Fibroblast of the aortic adventitia (primary cell): ENCODE measurements around the gene TFDP3. TPM values are rescaled to one million over a fixed set of nuclear protein-coding genes. Genes with fewer than 3 reads are reported as not detected.
A peak's percentile ranks its signal among the peaks of the same experiment; 100 is the strongest.

Experiments used
- DNase-seq: peaks from one replicate; pipeline ENCODE4 v3.0.0-alpha.2; 2010; ENCODE audit warnings: low read depth
- H3K4me3 ChIP-seq: 2 replicates; pipeline ENCODE4 v1.5.1; 2011; ENCODE audit warnings: low read depth, mild to moderate bottlenecking, control low read depth, low read length, moderate library complexity
- total RNA-seq: library from RNA; depleted of rRNA; stranded (reverse); fragments of >200 nt; gene quantifications from 2 replicates; pipeline ENCODE4 v1.2.3, GENCODE V29; 2012; ENCODE audit warnings: low replicate concordance
- TF ChIP-seq, protein P1 (sequence below): IDR thresholded peaks from 2 replicates; pipeline ENCODE4 v1.5.1; 2011; ENCODE audit warnings: mild to moderate bottlenecking, low read length, control low read depth, inconsistent platforms; ENCODE audit not compliant: insufficient read depth

The TFDP3 gene, protein sequence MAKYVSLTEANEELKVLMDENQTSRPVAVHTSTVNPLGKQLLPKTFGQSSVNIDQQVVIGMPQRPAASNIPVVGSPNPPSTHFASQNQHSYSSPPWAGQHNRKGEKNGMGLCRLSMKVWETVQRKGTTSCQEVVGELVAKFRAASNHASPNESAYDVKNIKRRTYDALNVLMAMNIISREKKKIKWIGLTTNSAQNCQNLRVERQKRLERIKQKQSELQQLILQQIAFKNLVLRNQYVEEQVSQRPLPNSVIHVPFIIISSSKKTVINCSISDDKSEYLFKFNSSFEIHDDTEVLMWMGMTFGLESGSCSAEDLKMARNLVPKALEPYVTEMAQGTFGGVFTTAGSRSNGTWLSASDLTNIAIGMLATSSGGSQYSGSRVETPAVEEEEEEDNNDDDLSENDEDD
- total RNA-seq, result not detected in 2 replicates

DNA sequence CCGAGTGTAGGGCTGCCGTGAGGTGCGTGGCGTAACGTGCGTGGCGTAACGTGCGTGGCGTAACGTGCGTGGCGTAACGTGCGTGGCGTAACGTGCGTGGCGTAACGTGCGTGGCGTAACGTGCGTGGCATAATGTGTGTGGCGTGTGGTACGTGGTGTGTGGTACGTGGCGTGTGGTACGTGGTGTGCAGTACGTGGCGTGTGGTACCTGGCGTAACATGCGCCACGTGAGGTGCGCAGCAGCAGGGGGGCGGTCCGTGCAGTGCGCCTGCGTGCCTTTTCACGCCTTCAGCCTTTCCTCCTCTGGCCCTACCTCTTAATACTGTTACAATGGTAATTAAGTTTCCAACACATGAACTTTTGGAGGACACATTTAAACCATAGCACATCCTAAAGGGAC, at the start of gene TFDP3:
Gene TFDP3, minus strand, starts transcription at position 26 of the 400 bp plus-strand sequence. CDS start 95 bp downstream, outside the sequence.
- no peak within 1 kb of the TSS for H3K4me3 ChIP-seq
- TF ChIP-seq, protein P1, sequence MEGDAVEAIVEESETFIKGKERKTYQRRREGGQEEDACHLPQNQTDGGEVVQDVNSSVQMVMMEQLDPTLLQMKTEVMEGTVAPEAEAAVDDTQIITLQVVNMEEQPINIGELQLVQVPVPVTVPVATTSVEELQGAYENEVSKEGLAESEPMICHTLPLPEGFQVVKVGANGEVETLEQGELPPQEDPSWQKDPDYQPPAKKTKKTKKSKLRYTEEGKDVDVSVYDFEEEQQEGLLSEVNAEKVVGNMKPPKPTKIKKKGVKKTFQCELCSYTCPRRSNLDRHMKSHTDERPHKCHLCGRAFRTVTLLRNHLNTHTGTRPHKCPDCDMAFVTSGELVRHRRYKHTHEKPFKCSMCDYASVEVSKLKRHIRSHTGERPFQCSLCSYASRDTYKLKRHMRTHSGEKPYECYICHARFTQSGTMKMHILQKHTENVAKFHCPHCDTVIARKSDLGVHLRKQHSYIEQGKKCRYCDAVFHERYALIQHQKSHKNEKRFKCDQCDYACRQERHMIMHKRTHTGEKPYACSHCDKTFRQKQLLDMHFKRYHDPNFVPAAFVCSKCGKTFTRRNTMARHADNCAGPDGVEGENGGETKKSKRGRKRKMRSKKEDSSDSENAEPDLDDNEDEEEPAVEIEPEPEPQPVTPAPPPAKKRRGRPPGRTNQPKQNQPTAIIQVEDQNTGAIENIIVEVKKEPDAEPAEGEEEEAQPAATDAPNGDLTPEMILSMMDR, result no peak
- no peak for DNase-seq

DNA sequence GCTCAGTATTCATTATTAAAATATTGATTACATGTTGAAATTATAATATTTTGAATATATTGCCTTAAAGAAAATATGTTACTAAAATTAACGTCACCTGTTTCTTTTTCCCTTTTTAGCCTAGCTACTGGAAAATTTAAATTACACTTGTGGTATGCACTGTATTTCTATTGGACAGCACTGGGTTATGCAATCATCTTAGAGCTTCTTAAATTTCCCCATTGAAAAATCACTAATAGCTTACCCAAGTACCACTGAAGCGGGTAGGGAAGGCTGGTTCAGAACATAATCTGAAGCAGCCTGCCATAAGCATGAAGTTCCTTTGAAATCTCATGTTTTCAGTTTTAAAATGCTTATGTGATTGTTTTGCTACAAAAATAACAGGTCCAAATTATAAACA, 49.5 kb upstream of the TFDP3 start:
- no peak for DNase-seq
- TF ChIP-seq, protein P1, result no peak
- H3K4me3 ChIP-seq, result no peak overlapping the region

DNA sequence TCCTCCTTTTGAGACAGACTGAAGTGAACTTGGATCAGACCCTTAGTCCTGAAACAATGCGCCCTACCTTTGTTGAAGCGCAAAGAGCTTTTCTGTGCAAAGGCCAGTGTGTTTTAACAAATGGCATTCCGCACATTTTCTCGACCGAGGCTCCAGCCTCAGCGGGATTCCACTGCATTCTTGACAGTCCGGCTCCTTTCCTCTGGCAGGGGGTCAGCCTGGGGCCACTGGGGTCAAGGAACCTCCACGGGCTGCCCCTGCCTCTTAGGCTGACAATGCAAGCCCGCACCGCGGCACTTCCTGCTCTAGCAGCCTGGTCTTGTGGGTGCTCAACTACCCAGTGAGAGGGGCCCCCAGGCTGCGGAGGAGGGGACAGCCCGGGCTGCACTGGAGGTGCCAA, 47.2 kb upstream of the TFDP3 start:
- TF ChIP-seq, protein P1, result no peak
- H3K4me3 ChIP-seq, result no peak overlapping the region
- DNase-seq, result no peak

DNA sequence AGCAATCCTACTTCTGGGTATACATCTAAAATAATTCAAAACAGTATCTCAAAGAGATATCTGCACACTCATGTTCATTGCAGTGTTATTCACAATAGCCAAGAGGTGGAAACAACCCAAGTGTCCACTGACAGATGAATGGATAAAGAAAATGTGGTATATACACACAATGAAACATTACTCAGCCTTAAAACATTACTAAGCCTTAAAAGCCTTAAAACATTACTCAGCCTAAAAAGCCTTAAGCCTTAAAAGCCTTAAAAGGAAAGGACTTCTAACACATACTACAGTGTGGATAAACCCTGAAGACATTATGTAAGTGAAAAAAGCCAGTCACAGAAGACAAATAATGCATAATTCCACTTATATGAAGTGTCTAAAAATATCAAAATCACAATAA, 40.3 kb upstream of the TFDP3 start:
- TF ChIP-seq, protein P1, result no peak
- no peak overlapping the region for H3K4me3 ChIP-seq
- DNase-seq, result peak; percentile 67

DNA sequence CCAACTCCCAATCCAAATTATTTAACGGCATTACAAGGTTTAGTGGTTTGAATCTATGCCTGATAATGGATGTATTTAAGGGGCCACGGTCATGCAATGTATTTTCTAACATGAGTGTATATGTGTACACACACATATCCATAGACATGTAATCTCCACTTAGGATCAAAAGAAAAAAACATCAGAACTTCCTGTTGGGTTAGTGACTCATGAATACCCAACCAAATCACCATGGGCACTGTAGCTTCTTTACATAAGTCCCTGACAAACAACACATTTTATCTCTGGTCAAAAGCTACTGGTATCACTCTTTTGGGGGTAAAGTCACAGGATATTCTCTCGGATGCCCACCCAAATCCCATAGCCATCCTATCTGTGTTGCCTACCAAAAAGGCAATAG, 36.5 kb upstream of the TFDP3 start:
- DNase-seq, result peak; percentile 7
- H3K4me3 ChIP-seq, result no peak overlapping the region
- TF ChIP-seq, protein P1, result no peak

DNA sequence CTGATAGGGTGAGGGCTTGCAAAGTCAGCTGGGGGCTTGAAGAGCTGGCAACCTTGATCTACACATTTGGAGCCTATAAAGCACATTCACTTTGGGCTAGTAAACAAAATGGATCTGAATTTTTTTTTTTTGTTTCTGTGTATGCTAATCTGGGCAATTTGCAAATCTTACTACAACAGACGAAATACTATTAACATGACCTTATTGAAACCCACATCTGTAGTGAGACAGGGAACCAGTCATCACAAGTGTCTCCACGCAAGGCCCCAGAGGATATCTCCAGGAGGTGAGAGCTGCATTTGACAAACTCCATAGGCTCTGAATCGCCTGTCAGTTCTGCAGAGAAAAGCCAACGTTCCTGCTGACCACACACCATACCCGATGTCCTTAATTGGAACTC, 33.0 kb upstream of the TFDP3 start:
- TF ChIP-seq, protein P1, result no peak
- no peak for DNase-seq
- H3K4me3 ChIP-seq, result no peak overlapping the region
